Gastroesophageal sphincter (tissue), 4 donors: ENCODE data around the gene NEK1. TPM values are rescaled to one million over a fixed set of nuclear protein-coding genes. Genes with fewer than 3 reads are reported as not detected.
"Not testable (repeated sequence)": the region's sequence is repeated elsewhere in the genome, so short reads cannot be mapped to it uniquely, and the experiment has no call there.

ENCODE experiments used
- ATAC-seq: fragments of 150-250 bp; one replicate; pipeline ENCODE4 v1.9.1; 2016; ENCODE audit warnings: mild to moderate bottlenecking, moderate library complexity
- H3K27ac ChIP-seq, 4 donors: fragments of 200-600 bp; sonication (generic) in 3 of 4; 1 replicate in 3 of 4; 2 replicates in 1 of 4; pipeline ENCODE4 v1.5.1; 2016 to 2019
- H3K27me3 ChIP-seq: fragments of 200-600 bp; sonication (generic); one replicate; pipeline ENCODE4 v1.5.1; 2019
- H3K36me3 ChIP-seq, 2 donors: fragments of 200-600 bp; sonication (generic); one replicate each; pipeline ENCODE4 v1.5.1; 2019; ENCODE audit warnings: control low read depth in 1 of 2
- H3K4me1 ChIP-seq, 3 donors: fragments of 200-600 bp; sonication (generic); 1 replicate in 2 of 3; 2 replicates in 1 of 3; pipeline ENCODE4 v1.5.1; 2016 to 2019; ENCODE audit warnings: control low read depth in 2 of 3
- H3K4me3 ChIP-seq, 2 donors: fragments of 200-600 bp; sonication (generic); one replicate each; pipeline ENCODE4 v1.5.1; 2019; ENCODE audit warnings: mild to moderate bottlenecking in 1 of 2, moderate library complexity in 1 of 2
- H3K9me3 ChIP-seq, 3 donors: fragments of 200-600 bp; sonication (generic); one replicate each; pipeline ENCODE4 v1.5.1; 2017 to 2019; ENCODE audit warnings: control low read depth in 2 of 3
- EP300 ChIP-seq: sonication (generic); formaldehyde crosslinking; IDR thresholded peaks from one replicate; pipeline ENCODE4 v1.6.1; 2017; ENCODE audit warnings: antibody characterized with exemption, mild to moderate bottlenecking
- POLR2A ChIP-seq, 2 donors: fragments of 450-650 bp; IDR thresholded peaks; one replicate each; pipeline ENCODE4 v1.6.1; 2017; ENCODE audit warnings: antibody characterized with exemption in 2 of 2, mild to moderate bottlenecking in 2 of 2, moderate library complexity in 1 of 2
- POLR2AphosphoS5 ChIP-seq: sonication (generic); formaldehyde crosslinking; IDR thresholded peaks from one replicate; pipeline ENCODE4 v1.6.1; 2017; ENCODE audit warnings: antibody characterized with exemption
- WGBS, 2 donors: methylation state at CpG; one replicate each; pipeline ENCODE4 v1.1.5; 2018; ENCODE audit warnings: low coverage in 1 of 2; 5-methylcytosine and 5-hydroxymethylcytosine counted together
- total RNA-seq, 4 donors: library from RNA; depleted of rRNA; stranded (reverse); fragments of >200 nt; gene quantifications; one replicate each; pipeline ENCODE4 v1.1.0, GENCODE V29; 2016
- TF ChIP-seq, protein P1 (sequence below), 4 experiments: fragments of 200-600 bp in 2 of 4; fragments of 450-650 bp in 2 of 4; sonication (generic) in 1 of 4; IDR thresholded peaks; one replicate each; pipeline ENCODE4 v1.5.1; 2017 to 2019; ENCODE audit warnings: antibody characterized with exemption in 4 of 4, mild to moderate bottlenecking in 2 of 4, moderate library complexity in 2 of 4

The NEK1 gene
- total RNA-seq, 4 donors from 2014 or later = 9.1 to 21.4 (median 12.3) TPM

DNA sequence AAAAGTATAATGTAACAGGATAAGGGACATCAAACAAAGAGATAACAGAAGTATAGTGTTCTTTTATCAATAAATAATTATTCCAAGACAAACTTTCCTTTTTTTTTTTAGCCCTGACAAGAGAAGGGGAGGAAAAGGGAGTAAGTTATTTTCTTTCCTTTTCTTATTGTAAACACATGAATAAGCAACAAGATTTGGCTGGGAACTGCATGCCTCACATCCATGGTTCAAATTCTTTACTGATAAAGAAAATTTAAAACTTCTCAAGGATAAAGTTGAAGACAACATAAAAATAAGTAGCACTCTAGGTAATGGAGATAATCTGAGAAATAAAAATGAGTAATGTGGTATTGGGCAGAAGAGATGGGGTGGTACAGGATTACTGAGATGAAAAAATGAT, 71.6 kb downstream of the NEK1 start:
- Histone ChIP-seq H3K27me3 (no peaks in the 10 kb centered on the region), H3K4me3 (no peak overlapping the region), H3K27ac (no peak overlapping the region), H3K9me3 (peaks cover 0 to 12% (median 0%) of the 10 kb centered on the region in 3 donors), H3K4me1 (no peaks in the 10 kb centered on the region), H3K36me3 (peaks cover 0 to 21% of the 10 kb centered on the region in 2 donors)
- TF ChIP-seq, protein P1, sequence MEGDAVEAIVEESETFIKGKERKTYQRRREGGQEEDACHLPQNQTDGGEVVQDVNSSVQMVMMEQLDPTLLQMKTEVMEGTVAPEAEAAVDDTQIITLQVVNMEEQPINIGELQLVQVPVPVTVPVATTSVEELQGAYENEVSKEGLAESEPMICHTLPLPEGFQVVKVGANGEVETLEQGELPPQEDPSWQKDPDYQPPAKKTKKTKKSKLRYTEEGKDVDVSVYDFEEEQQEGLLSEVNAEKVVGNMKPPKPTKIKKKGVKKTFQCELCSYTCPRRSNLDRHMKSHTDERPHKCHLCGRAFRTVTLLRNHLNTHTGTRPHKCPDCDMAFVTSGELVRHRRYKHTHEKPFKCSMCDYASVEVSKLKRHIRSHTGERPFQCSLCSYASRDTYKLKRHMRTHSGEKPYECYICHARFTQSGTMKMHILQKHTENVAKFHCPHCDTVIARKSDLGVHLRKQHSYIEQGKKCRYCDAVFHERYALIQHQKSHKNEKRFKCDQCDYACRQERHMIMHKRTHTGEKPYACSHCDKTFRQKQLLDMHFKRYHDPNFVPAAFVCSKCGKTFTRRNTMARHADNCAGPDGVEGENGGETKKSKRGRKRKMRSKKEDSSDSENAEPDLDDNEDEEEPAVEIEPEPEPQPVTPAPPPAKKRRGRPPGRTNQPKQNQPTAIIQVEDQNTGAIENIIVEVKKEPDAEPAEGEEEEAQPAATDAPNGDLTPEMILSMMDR (IDR thresholded peaks at IDR 0.05) = no peak
- TF ChIP-seq POLR2AphosphoS5 = no peak
- no peak for TF ChIP-seq POLR2A (IDR thresholded peaks at IDR 0.05)
- no peak for TF ChIP-seq EP300
- no peak for ATAC-seq

DNA sequence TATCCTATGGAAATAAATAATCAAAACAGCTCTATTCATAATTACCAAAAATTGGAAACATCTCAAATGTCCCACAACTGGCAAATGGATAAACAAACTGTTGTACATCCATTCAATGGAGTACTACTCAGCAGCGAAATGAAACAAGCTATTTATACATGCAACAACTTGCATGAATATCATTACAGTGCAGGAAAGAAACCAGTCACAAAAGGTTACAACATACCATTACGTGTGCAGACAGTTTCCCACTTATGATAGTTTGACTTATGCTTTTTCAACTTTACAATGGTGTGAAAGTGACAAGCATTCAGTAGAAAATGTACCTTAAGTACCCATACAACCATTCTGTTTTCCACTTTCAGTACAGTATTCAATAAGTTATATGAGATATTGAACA, 82.3 kb downstream of the NEK1 start:
- ATAC-seq = no peak
- H3K27ac ChIP-seq = no peak overlapping the region
- H3K9me3 ChIP-seq = no peaks in the 10 kb centered on the region
- H3K4me1 ChIP-seq = no peaks in the 10 kb centered on the region
- H3K4me3 ChIP-seq = no peak overlapping the region
- 56 to 89% methylated on average over 2 of the region's 2 CpGs for WGBS, 2 donors
- H3K27me3 ChIP-seq = no peaks in the 10 kb centered on the region
- TF ChIP-seq EP300 = no peak
- TF ChIP-seq POLR2AphosphoS5 = no peak
- TF ChIP-seq POLR2A (IDR thresholded peaks at IDR 0.05) = no peak
- TF ChIP-seq, protein P1 (IDR thresholded peaks at IDR 0.05) = no peak
- peaks cover 0 to 92% of the 10 kb centered on the region in 2 donors for H3K36me3 ChIP-seq

DNA sequence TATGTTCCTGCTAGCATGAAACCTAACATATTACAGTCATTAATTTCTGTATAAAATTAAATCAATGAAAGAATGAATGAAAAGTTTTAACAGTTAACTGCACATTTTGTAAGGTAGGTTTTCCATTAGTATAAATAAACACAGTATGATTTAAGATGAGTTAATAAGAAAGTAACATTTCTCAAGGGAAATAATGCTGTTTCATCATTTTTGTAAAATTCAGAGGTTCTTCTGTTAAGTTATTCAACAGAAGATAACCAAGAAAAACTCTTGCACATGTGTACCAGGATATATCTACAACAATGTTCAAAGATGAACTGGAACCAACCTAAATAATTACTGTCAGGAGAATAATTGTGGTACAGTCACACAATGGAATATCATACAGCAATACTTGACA, 88.6 kb downstream of the NEK1 start:
- H3K27me3 ChIP-seq = no peaks in the 10 kb centered on the region
- H3K27ac ChIP-seq = no peak overlapping the region
- H3K9me3 ChIP-seq = no peaks in the 10 kb centered on the region
- H3K4me3 ChIP-seq = no peak overlapping the region
- no peaks in the 10 kb centered on the region for H3K4me1 ChIP-seq
- no peak for ATAC-seq
- TF ChIP-seq POLR2AphosphoS5 = no peak
- TF ChIP-seq, protein P1 (IDR thresholded peaks at IDR 0.05) = no peak
- no peak for TF ChIP-seq EP300
- no peak for TF ChIP-seq POLR2A (IDR thresholded peaks at IDR 0.05)
- H3K36me3 ChIP-seq = peaks cover 0 to 50% of the 10 kb centered on the region in 2 donors

DNA sequence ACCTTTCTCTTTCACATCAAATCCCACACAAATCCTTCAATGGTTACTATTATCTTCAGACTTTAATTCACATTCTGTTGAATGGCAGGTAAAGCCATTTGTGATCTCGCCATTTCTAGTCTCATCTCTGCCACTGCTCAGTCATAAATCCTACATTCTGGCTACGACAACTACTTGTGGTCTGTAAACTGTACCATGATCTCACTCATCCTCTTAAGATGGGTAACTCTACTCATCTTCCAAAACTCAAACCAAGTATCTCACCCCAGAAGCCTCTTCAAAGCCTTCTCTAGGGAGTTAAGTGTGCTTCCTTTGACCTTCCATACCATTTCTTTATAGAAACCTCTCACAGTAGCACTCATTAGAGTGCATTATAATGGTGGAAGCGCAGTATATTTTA, 101.8 kb downstream of the NEK1 start:
- Histone ChIP-seq H3K4me3 (no peak overlapping the region), H3K9me3 (no peaks in the 10 kb centered on the region), H3K27me3 (no peaks in the 10 kb centered on the region), H3K4me1 (no peaks in the 10 kb centered on the region), H3K27ac (no peak overlapping the region), H3K36me3 (peaks cover 0 to 33% of the 10 kb centered on the region in 2 donors)
- no peak for TF ChIP-seq EP300
- TF ChIP-seq, protein P1 (IDR thresholded peaks at IDR 0.05) = no peak
- TF ChIP-seq POLR2A (IDR thresholded peaks at IDR 0.05) = no peak
- no peak for TF ChIP-seq POLR2AphosphoS5
- no peak for ATAC-seq
- 100% methylated on average over 3 of the region's 3 CpGs for WGBS, 2 donors

DNA sequence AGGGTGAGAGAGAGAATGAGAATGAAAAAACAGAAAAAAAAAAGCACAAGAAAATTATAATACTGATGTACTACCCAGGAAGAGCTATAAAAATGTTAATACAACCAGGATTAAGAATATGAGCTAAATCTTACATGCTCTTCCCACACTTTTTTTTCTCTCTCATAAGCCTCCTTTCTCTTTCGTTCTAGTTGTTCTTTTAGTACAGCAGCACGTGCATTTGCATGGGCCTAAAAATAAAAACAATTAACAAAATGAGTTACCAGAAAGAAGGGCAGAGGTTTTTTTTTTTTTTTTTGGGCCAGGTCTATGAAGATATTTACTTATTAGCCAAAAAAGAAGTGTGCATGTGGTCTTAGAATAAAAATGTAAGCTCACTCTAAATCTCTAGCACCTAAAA, 105.5 kb downstream of the NEK1 start:
- no peak for ATAC-seq
- WGBS, 2 donors = 94 to 96% methylated on average over 2 of the region's 2 CpGs
- H3K36me3 ChIP-seq = peaks cover 3 to 70% of the 10 kb centered on the region in 2 donors
- no peak overlapping the region for H3K4me3 ChIP-seq
- TF ChIP-seq EP300 (no peak), POLR2A (IDR thresholded peaks at IDR 0.05) (no peak), POLR2AphosphoS5 (no peak)
- TF ChIP-seq, protein P1 (IDR thresholded peaks at IDR 0.05) = no peak
- no peak overlapping the region for H3K27ac ChIP-seq
- peaks cover 0 to 26% (median 0%) of the 10 kb centered on the region in 3 donors for H3K9me3 ChIP-seq
- H3K4me1 ChIP-seq = no peaks in the 10 kb centered on the region
- H3K27me3 ChIP-seq = no peaks in the 10 kb centered on the region

DNA sequence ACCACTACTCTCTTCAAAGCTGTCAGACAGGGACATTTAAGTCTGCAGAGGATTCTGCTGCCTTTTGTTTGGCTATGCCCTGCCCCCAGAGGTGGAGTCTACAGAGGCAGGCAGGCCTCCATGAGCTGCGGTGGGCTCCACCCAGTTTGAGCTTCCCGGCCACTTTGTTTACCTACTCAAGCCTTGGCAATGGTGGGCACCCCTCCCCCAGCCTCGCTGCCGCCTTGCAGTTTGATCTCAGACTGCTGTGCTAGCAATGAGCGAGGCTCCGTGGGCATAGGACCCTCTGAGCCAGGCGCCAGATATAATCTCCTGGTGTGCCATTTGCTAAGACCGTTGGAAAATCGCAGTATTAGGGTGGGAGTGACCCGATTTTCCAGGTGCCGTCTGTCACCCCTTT, 112.5 kb downstream of the NEK1 start:
- peaks cover 3 to 50% of the 10 kb centered on the region in 2 donors for H3K36me3 ChIP-seq

DNA sequence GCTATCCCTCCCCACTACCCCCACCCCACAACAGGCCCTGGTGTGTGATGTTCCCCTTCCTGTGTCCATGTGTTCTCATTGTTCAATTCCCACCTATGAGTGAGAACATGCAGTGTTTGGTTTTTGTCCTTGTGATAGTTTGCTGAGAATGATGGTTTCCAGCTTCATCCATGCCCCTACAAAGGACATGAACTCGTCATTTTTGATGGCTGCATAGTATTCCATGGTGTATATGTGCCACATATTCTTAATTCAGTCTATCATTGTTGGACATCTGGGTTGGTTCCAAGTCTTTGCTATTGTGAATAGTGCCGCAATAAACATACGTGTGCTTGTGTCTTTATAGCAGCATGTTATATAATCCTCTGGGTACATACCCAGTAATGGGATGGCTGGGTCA, 118.1 kb downstream of the NEK1 start:
- H3K4me3 ChIP-seq, H3K27ac ChIP-seq, H3K4me1 ChIP-seq, H3K27me3 ChIP-seq, ATAC-seq: not testable (repeated sequence)
- peaks cover 0 to 31% (median 0%) of the 10 kb centered on the region in 3 donors for H3K9me3 ChIP-seq
- WGBS, 2 donors = 92 to 100% methylated on average over 1 to 3 of the region's 3 CpGs
- H3K36me3 ChIP-seq = peaks cover 0 to 26% of the 10 kb centered on the region in 2 donors

More for the DNA sequence above, 112.5 kb downstream of the NEK1 start:
- ATAC-seq, H3K4me3 ChIP-seq, H3K27ac ChIP-seq, H3K4me1 ChIP-seq, H3K27me3 ChIP-seq: not testable (repeated sequence)
- WGBS, 2 donors = 100% methylated on average over 3 of the region's 11 CpGs; no CpG with 5 or more reads in 1 of the 2 donors
- peaks cover 0 to 27% (median 0%) of the 10 kb centered on the region in 3 donors for H3K9me3 ChIP-seq
